Uterus (tissue), 4 donors: ENCODE results near the gene TRAF3. TPM values are rescaled to one million over a fixed set of nuclear protein-coding genes. Genes with fewer than 3 reads are reported as not detected.
"Not testable (repeated sequence)": the region's sequence is repeated elsewhere in the genome, so short reads cannot be mapped to it uniquely, and the experiment has no call there.

Experiments used
- DNase-seq, 2 donors: peaks; one replicate each; pipeline ENCODE4 v3.0.0-alpha.2; 2019 to 2020
- H3K27ac ChIP-seq, 2 donors: fragments of 200-600 bp; sonication (generic); 1 replicate in 1 of 2; 2 replicates in 1 of 2; pipeline ENCODE4 v1.5.1; 2016 to 2018
- H3K27me3 ChIP-seq, 2 donors: fragments of 200-600 bp; sonication (generic); one replicate each; pipeline ENCODE4 v1.5.1; 2018 to 2019; ENCODE audit warnings: control low read depth in 1 of 2
- H3K36me3 ChIP-seq, 2 donors: fragments of 200-600 bp; sonication (generic); one replicate each; pipeline ENCODE4 v1.5.1; 2019; ENCODE audit warnings: control low read depth in 1 of 2
- H3K4me1 ChIP-seq, 2 donors: fragments of 200-600 bp; sonication (generic); one replicate each; pipeline ENCODE4 v1.5.1; 2018 to 2019; ENCODE audit warnings: control low read depth in 1 of 2
- H3K4me3 ChIP-seq, 2 donors: fragments of 200-600 bp; sonication (generic); 1 replicate in 1 of 2; 2 replicates in 1 of 2; pipeline ENCODE4 v1.5.1; 2018 to 2019; ENCODE audit warnings: mild to moderate bottlenecking in 1 of 2
- H3K9me3 ChIP-seq, 2 donors: fragments of 200-600 bp; sonication (generic); one replicate each; pipeline ENCODE4 v1.5.1; 2019; ENCODE audit warnings: control low read depth in 1 of 2
- POLR2A ChIP-seq, 2 donors: fragments of 450-650 bp; IDR thresholded peaks; one replicate each; pipeline ENCODE4 v1.6.1; 2016; ENCODE audit warnings: antibody characterized with exemption in 2 of 2, mild to moderate bottlenecking in 1 of 2, moderate library complexity in 1 of 2
- intact Hi-C: fragments of 100-400 bp; cut with DNase I; formaldehyde crosslinking; loops from one replicate; pipeline ENCODE4 v1.15.1; 2023; ENCODE audit warnings: low total_unique reads
- total RNA-seq, 4 donors: library from RNA; depleted of rRNA in 3 of 4; stranded (reverse); fragments of >200 nt in 3 of 4; gene quantifications; one replicate each; pipeline versions ENCODE4 v1.1.0 to v1.2.4, GENCODE V29; 2014 to 2023
- TF ChIP-seq, protein P1 (sequence below), 4 experiments: fragments of 200-600 bp in 2 of 4; fragments of 450-650 bp in 2 of 4; sonication (generic) in 2 of 4; IDR thresholded peaks; one replicate each; pipeline ENCODE4 v1.5.1; 2016 to 2019; ENCODE audit warnings: antibody characterized with exemption in 4 of 4, mild to moderate bottlenecking in 2 of 4, moderate library complexity in 1 of 4
- donor health status: DM: yes; HTN: yes; CAD: no.

The TRAF3 gene
- total RNA-seq, 4 donors from 2014 or later = 7.4 to 33.1 (median 22.1) TPM

DNA sequence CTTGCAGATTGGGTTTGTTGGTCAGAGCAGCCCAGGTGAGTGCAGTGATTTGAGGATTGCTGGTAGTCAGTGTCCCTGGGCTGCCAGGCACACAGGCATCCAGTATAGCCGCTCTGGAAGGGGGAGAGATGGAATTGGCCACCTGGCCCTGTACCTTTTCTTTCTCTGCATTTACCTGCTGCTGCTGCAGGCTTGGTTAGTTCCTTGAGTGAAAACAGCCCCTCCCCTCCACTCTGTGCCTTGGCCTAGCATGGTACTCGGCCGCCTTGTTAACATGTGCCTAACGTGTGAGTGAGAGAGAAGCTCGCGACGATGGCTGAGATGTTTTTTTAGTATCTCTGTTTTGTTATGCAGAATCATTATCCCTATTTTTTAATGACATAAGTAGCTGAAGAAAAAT, 95.9 kb downstream of the TRAF3 start:
- Histone ChIP-seq H3K36me3 (no peaks in the 10 kb centered on the region), H3K9me3 (no peaks in the 10 kb centered on the region), H3K27ac (no peak overlapping the region), H3K27me3 (no peaks in the 10 kb centered on the region), H3K4me3 (no peak overlapping the region), H3K4me1 (no peaks in the 10 kb centered on the region)
- DNase-seq = no peak
- intact Hi-C loops = no loop called here
- TF ChIP-seq, protein P1, sequence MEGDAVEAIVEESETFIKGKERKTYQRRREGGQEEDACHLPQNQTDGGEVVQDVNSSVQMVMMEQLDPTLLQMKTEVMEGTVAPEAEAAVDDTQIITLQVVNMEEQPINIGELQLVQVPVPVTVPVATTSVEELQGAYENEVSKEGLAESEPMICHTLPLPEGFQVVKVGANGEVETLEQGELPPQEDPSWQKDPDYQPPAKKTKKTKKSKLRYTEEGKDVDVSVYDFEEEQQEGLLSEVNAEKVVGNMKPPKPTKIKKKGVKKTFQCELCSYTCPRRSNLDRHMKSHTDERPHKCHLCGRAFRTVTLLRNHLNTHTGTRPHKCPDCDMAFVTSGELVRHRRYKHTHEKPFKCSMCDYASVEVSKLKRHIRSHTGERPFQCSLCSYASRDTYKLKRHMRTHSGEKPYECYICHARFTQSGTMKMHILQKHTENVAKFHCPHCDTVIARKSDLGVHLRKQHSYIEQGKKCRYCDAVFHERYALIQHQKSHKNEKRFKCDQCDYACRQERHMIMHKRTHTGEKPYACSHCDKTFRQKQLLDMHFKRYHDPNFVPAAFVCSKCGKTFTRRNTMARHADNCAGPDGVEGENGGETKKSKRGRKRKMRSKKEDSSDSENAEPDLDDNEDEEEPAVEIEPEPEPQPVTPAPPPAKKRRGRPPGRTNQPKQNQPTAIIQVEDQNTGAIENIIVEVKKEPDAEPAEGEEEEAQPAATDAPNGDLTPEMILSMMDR (IDR thresholded peaks at IDR 0.05) = no peak
- no peak for TF ChIP-seq POLR2A (IDR thresholded peaks at IDR 0.05)

DNA sequence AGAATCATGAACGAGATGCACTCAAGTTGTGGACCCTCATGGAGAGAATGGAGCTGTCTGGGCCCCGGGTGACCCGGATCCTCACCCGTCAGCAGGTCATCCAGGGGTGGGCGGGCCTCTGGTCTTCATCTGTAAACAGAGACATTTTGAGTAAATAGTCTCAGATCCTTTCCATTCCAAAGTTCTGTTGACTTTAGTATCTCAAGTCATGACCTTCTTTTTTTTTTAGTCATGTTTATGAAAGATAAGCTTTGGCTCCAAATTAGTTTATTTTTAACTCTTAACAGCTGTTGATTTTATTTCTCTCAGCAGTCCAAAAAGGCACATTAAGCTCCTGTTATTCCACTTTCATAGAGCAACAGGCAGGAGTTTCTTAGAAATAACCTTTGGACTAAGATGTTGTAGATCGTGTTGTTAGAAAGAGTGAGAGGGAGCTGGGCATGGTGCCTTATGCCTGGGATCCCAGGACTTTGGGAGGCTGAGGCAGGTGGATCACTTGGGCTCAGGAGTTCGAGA, 96.4 kb downstream of the TRAF3 start:
- Histone ChIP-seq H3K27ac (no peak overlapping the region), H3K4me3 (no peak overlapping the region), H3K27me3 (no peaks in the 10 kb centered on the region), H3K4me1 (no peaks in the 10 kb centered on the region), H3K9me3 (no peaks in the 10 kb centered on the region), H3K36me3 (no peaks in the 10 kb centered on the region)
- intact Hi-C loops = no loop called here
- DNase-seq = no peak
- TF ChIP-seq POLR2A (IDR thresholded peaks at IDR 0.05) = no peak
- TF ChIP-seq, protein P1 (IDR thresholded peaks at IDR 0.05) = no peak

DNA sequence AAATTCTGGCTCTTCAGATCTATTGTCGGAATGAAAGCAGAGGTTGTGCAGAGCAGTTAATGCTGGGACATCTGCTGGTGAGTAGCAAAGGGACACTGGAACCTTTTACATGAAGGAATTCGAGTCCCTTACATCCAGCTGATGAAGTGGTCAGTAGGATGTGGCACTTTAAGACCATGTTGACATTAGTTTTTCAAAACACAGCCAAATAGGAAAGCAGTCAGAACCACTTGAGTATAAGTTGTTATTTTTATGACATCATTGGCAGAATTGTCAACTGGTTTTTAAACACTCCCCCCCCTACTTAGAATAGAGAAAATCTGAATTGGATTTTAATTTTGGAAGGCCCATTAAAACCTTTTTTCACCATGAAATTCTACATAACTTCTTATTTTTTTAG, 98.4 kb downstream of the TRAF3 start:
- no peak overlapping the region for H3K27ac ChIP-seq
- intact Hi-C loops = no loop called here
- no peaks in the 10 kb centered on the region for H3K27me3 ChIP-seq
- no peak for TF ChIP-seq POLR2A (IDR thresholded peaks at IDR 0.05)
- TF ChIP-seq, protein P1 (IDR thresholded peaks at IDR 0.05) = no peak
- H3K4me1 ChIP-seq = no peaks in the 10 kb centered on the region
- H3K9me3 ChIP-seq = no peaks in the 10 kb centered on the region
- no peaks in the 10 kb centered on the region for H3K36me3 ChIP-seq
- DNase-seq = no peak
- H3K4me3 ChIP-seq = no peak overlapping the region

DNA sequence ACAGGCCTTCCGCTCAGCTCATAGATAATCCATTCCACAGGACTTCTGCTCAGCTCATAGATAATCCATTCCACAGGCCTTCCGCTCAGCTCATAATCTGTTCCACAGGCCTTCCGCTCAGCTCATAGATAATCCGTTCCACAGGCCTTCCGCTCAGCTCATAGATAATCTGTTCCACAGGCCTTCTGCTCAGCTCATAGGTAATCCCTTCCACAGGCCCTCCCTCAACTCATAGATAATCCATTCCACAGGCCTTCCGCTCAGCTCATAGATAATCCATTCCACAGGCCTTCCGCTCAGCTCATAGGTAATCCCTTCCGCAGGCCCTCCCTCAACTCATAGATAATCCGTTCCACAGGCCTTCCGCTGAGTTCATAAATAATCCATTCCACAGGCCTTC, 100.3 kb downstream of the TRAF3 start:
- H3K36me3 ChIP-seq, DNase-seq, intact Hi-C loops, H3K9me3 ChIP-seq, H3K4me1 ChIP-seq, H3K4me3 ChIP-seq, H3K27me3 ChIP-seq, H3K27ac ChIP-seq: not testable (repeated sequence)

DNA sequence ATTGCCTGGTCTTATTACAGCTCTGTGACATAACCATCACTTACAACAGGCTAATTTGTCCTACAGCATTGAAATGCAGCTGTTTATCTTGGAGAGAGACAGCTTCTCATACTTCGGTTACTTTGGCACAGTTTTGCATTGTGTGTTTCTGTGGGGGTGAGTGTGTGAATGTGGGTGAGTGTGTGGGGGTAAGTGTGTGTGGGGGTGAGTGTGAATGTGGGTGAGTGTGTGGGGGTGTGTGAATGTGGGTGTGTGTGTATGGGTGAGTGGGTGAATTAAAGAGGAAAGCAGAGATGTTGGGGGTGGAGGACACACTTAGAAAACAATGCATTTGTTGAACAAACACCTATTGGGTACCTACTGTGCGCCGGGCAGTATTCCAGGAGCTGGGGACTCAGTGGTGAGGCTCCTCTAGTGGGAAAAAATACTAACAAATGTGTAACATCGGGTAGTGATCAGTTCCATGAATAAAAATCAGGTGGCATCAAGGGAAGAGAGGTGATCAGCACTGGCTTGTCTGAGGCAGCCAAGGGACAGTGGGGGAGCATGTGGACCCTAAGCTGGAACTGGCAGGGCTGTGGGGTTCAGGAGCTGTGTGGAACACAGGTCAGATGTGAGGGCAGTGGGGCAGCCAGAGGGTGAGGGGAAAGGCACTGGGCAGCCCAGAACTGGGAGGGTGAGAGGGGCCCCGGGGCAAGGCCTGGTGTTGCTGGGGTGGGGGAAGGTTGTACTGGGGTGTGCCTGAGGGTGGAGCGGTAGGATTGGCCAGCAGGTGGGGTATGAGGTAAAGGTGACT, 101.1 kb downstream of the TRAF3 start:
- H3K9me3 ChIP-seq = no peaks in the 10 kb centered on the region
- TF ChIP-seq, protein P1 (IDR thresholded peaks at IDR 0.05) = no peak
- no peak for TF ChIP-seq POLR2A (IDR thresholded peaks at IDR 0.05)
- H3K27ac ChIP-seq = no peak overlapping the region
- H3K36me3 ChIP-seq = no peaks in the 10 kb centered on the region
- no peaks in the 10 kb centered on the region for H3K27me3 ChIP-seq
- no peaks in the 10 kb centered on the region for H3K4me1 ChIP-seq
- DNase-seq = no peak
- no peak overlapping the region for H3K4me3 ChIP-seq
- intact Hi-C loops = no loop called here
